ENCODE data around the gene FBXO48. TPM values are rescaled to one million over a fixed set of nuclear protein-coding genes. Genes with fewer than 3 reads are reported as not detected.
A peak's percentile ranks its signal among the peaks of the same experiment; 100 is the strongest.
"Not testable (repeated sequence)": the region's sequence is repeated elsewhere in the genome, so short reads cannot be mapped to it uniquely, and the experiment has no call there.

Gene FBXO48, protein sequence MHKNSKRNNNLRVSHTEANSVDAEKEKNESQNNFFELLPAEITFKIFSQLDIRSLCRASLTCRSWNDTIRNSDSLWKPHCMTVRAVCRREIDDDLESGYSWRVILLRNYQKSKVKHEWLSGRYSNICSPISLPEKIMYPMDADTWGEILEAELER
- 0.83 and 1.0 TPM in 2 replicates for total RNA-seq
- polyA plus RNA-seq (2012), result 0.40 TPM

DNA sequence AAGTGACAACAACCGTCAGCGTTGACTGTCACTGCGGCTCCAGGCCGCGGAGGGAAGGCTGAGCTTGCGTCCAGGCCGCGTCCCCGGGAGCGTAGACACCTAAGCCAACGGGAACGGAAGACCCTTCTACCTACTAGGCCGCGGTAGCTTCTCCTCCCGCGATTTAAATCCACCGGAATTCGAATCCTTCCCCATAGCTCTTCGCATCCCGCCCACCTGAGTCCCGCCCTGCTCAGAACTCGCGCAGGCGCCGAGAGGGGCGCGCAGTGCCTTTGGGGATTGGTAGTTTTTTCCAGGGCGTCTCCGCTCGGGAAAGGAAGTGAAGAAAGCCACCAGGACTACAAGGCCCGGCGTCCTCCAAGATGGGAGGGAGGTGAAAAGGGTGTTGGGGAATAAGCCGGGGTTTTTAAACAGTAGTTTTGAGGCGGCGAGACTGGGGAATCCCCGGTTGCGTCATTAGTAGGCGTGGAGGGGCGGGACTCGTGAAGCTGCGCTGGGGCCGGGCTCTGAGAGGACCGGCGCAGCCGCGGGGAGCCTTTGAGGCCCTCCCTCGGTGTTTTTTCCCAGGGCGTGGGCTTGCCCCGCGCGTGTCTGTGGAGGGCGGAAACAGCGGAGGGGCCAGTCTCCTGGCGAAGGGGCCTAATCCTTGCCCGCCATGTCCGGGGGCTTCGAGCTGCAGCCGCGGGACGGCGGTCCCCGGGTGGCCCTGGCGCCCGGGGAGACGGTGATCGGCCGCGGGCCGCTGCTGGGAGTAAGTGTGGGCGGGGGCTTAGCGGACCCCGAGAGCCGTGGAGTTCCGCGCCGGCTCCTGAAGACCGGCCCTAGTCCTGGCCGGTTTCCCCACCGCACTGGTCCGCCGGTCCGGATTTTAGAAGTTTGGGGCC, at the start of gene FBXO48, which contains the start of gene APLF:
TSS of gene FBXO48 (minus strand) at position 218 of the 884 bp plus-strand sequence. CDS start 2,149 bp downstream, outside the sequence.
TSS of gene APLF (plus strand) at position 509 of the 884 bp plus-strand sequence. CDS start at position 656, 147 bp downstream.
- DNase-seq (ENCODE audit: low read depth), result peak; percentile 100

DNA sequence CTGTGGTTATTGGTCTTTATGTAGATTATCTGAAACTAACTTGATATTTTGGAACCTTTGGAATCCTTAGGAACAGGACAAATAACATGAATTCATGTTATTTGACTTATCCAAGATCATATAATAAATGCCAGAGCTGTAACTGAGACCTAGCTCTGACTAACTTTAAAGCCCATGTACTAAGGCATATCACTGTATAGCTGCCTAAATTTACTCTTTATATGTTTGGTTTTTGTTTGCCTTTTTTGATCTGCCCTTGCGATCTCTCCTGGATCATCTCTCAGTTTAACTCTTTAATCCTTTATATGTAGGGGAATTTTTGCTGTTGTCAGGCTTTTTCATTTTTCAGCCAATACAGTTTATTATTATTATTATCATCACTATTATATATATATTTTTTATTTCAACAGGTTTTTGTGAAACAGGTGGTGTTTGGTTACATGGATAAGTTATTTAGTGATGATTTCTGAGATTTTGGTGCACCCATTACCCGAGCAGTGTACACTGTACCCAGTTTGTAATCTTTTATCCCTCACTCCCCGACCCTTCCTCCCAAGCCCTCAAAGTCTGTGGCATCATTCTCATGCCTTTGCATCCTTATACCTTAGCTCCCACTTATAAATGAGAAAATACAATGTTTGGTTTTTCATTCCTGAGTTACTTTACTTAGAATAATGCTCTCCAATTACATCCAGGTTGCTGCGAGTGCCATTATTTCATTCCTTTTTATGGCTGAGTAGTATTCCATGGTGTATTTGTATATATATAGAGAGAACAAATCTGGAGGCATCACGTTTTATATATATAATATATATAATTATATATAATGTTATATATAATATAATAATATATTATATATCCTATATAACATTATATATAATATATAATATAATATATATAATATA, 49.2 kb upstream of the FBXO48 start:
- no peak for DNase-seq (ENCODE audit: low read depth)

DNA sequence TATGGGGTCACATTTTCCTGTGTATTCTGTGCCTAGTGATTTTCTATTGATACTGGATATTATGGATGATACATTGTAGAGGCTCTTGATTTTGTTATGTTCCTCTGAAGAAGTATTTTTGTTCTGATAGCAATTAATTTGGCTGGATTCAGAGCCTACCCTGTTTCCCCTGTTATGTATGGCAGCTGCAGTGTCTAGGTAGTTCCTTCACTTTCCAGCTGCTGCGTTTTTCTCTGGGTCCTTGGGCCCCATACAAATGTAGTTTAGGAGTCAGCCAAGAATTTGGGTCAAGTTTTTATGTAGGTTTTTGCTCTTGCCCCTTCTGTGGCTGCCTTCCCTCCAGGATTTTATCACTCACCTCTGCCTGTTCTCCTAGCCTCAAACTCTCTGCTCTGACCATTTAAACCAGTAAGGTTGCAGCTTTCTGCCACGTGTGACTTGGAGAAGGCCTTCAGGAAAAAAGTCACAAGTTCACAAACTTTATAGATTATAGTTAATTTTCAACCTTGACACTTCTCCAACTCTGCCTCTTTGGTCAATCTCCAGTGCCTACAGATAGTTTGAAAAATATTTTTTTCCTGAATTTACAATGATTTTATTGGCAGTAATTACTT, 47.3 kb upstream of the FBXO48 start:
- DNase-seq (ENCODE audit: low read depth), result no peak

DNA sequence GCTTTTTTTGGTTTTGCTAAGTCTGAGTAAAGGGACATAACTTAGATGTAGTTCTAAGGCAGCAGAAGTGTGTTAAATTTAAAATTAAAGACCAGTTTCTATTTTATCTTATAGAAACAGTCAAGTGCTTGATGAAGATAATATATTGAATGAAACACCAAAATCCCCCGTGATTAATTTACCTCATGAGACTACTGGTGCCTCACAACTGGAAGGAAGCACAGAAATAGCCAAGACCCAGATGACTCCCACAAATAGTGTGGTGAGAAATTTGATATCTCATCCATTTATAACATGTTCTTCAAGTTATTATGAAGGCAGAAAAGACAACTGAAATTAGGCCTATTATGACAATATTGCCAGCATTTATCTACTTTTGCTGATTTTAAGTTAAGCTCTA, 45.9 kb upstream of the FBXO48 start:
- peak; percentile 43 for DNase-seq (ENCODE audit: low read depth)

DNA sequence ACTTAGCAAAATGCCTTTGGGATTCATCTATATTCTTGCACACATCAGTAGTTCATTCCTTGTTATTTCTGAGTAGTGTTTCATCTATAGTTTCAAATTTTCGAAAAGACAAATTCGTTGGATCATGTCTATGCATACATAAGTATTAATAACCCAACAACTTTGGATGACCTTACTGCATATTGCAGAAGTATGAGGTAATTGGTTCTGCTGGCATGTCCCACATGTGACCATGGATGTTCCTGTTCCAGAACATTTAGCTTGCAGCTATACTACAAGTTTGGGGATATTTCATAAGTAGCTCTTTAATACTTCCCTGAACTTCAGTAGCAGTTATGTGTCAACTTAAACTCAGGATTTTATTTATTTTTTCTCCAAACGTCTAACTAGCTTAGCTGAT, 45.2 kb upstream of the FBXO48 start:
- no peak for DNase-seq (ENCODE audit: low read depth)

DNA sequence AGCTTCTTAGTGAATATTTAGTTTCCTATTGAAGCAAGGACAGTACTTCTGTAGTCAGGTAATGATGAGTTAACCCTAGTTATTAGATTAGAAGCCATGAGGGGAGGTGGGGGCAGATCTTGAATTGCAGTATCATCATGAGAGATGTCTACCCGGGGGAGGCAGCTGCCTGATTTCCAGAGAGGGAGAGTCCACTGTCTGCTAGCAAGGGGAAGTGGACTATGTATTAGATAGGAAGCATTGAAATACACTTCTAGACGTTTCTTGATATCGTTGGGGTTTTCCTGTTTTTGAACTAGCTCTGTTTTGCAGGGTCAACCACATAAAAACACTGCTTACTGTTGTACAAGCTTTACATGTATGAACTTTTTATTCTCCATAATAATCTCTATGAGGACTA, 39.1 kb upstream of the FBXO48 start:
- DNase-seq (ENCODE audit: low read depth), result no peak

DNA sequence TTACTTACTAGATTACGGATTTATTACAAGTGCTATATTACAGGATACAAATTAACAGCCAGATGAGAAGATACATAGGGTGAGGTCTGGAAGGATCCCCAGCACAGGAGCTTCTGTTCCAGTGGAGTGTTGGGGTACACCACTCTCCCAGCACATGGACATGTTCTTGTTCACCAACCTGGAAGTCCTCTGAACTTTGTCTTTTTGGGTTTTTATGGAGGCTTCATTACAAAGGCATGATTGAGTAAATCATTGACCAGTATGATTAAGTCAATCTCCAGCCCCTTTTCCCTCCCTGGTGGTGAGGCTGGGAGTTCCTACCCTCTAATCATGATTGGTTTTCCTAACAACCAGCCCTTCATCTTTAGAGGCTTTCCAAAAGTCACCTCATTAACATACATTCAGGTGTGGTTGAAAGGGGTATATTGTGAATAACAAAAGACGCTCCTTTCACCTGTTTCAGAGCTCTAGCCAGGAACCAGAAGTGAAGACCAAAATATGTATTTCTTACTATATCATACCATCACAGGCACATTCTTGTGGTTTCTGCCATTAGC, 38.6 kb upstream of the FBXO48 start:
- DNase-seq (ENCODE audit: low read depth), result no peak

DNA sequence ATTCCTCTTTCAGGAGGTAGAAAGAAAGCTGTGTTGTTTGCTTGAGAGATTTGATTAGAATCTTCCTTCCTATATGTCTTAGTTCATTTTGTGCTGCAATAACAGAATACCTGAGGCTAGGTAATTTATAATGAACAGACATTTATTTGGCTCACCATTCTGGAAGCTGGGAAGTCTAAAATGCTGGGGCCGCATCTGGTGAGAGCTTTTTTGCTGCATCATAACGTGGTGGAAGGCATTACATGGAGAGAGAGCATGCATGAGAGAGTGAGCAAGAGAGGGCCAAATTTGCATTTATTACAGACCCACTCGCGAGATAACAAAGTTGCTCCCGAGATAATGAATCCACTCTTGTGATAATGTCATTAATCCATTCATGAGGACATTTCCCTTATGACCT, 34.7 kb upstream of the FBXO48 start:
- no peak for DNase-seq (ENCODE audit: low read depth)

DNA sequence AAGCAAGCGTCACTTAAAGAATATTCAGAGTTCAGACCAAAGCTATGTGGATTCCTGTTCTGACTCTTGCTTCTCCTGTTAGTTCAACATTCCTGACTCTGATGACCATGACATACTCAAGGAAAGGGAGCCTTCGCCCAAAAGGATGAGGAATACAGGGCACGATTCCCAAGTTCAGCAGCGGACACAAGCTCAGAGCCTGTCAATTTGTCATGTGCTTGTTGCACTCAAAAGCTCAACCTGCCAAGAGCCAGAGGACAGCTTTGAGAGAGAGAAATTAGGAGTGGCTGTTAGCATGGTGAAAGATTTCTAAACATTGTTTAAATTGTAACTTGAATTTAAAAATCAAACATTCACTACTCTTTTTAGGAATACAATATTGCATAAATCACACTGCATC, 33.6 kb upstream of the FBXO48 start:
- DNase-seq (ENCODE audit: low read depth), result no peak

DNA sequence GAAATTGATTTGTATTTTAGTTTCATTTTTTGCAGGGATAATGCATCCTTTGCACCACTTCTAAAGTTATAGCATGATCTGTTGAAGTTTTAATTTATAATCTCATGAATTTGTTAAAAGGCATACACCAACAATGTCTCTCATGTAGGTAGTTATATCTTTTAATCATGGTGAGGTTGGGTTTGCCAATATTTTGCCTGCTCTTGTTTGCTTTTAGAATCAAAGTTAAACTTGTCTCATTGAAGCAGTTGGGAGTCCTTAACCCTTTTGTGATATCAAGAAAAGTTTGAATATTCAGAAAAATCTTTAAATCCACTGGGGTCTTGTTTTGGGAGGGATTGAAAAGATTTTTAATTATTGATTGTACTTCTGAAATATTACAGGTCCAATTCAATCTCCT, 32.0 kb upstream of the FBXO48 start:
- DNase-seq (ENCODE audit: low read depth), result no peak

DNA sequence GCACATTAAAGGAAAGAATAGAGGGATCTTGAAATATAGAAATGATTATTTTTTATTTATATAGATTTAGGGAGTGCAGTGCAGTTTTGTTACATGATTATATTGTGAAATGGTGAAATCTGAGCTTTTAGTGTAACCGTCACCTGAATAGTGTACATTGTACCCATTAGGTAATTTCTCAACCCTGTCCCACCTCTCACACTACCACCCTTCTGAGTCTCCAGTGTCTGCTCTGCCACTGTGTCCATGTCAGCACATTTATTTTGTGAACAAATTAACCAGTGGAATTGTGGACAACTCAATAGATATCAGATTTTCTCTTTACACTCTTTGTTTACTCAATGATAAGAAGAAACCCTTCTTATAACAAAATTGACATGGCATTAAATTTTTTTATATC, 24.5 kb upstream of the FBXO48 start:
- no peak for DNase-seq (ENCODE audit: low read depth)

DNA sequence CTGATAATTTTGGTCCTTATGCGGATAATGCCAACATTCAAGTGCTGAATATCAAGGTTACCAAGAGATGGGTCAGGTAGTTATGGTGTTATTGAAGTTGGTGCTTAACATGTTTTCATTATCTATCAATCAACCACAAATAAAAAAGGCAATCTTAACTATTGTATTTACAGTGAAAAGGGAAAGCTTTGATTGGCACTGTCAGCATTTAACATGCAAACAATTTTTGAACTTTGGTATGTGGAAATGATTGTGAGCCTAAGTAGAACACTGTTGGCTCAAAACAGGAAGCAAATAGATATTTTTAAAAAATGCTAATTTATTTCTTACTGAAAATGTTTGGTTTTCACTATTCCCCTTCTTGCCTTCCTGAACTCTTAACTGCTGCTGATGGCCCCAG, 22.2 kb upstream of the FBXO48 start:
- no peak for DNase-seq (ENCODE audit: low read depth)

DNA sequence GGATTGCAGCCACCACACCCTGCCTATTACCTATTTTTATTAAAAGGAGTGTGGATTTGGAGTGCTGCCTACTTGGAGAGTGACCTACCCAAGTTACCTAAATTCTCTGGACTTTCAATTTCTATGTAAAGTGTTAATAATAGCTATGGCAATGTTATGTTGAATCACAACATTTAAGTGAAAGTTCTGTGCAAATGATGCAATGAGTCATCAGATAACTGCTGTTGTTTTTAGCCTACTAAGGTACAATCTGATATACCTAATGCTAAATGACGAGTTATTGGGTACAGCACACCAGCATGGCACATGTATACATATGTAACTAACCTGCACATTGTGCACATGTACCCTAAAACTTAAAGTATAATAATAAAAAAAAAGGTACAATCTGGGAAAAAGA, 21.5 kb upstream of the FBXO48 start:
- DNase-seq (ENCODE audit: low read depth), result not testable (repeated sequence)

DNA sequence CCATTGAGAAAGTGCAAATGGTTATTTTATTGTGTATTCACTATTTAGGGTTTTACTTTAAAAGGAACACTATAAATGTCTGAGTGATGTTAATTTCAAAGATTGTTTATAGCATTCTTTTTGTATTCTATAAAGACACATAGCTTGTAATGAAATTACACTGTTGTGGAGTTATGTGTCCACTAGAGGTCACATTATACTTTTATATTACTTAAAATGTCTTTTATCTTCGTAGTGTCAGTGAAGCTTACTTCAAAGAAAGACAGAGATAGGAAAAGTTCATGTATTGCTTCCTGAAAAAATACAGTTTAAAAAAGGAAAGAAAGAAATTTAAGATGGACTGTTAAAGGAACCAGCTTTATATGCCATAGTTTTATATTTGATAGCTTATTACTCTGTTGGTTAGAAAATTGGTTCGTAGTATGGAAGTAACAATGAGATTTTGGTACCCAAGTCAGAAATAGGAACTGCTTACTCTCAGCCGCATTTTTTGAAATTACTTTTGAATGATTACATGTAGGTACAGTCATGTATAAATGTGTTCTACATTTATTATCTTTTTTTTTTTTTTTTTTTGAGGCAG, 20.8 kb upstream of the FBXO48 start:
- DNase-seq (ENCODE audit: low read depth), result peak; percentile 42

DNA sequence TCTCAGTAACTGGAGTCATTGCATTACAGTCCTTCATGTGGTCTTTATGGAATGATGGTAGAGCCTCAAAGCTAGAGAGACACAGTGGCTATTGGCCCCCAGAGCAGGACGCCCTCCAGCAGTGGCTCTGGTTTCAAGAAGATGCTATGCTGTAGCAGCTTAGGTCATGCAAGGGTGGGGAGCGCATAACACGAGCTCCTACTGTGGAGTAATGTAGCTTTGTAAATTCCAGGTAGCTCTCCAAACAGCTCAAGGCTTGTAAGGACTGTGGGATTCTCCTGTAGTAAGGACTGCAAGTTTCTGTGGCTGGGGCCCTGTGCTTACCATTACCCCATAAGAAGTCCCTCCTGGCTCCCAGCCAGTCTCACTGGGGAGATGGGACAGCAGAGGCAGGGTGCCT, 15.9 kb upstream of the FBXO48 start:
- no peak for DNase-seq (ENCODE audit: low read depth)

DNA sequence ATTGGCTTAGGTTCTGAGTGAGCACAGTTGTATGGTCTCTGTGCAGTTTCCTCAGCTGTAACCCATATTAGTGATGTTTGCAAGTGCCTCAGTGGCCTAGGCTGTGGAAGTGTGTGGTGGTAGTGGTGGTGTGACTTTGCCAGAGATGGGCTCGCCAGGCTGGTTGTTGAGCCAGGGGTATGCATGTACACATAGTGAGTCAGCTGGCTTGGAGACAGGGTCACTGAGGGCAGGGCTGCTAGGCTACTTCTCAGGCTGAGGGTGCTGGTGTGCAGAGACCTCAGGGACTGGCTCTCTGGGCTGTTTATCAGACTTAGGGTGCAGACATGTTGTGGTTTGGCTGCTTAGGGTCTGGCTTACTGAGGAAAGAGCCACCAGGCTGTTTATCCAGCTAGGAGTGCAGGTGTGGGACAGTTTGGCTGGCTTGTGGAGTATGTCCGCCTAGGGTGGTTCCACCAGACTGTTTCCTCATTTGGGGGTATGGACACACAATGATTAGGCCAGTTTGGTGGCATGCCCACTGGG, 15.3 kb upstream of the FBXO48 start:
- DNase-seq (ENCODE audit: low read depth), result peak; percentile 15

DNA sequence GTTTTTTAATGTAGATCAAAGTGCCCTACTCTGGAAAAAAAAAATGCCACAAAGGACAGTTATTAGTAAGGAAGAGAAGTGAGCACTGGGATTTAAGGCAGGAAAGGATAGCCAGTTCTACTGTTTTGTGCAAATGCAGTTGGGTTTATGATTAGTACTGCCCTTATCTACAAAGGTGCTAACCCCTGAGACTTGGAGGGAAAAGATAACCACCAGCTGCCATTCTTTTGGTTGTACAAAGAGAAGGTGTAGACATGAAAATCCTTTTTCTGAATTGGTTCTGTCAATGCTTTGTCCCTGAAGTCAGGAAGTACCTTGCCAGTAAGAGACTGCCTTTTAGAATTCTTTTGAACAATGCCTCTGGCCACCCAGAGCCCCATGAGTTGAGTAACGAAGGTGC, 11.6 kb upstream of the FBXO48 start:
- DNase-seq (ENCODE audit: low read depth), result no peak

DNA sequence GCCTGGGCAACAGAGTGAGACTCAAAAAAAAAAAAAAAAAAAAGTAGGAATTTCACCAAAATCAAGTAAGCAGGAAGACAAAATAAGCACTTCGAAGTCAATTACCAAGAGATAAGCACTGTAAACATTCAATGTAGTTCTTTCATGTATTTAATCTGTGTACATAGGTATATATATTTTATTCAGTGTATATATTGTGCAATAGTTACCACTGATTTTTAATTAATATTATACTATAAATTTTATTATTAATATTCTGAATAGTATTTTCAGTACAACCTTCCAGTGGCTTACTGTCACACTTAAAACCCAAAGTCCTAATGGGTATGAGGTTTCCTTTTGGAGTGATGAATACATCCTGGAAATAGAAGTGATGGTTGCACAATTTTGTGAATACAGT, 9.4 kb upstream of the FBXO48 start:
- DNase-seq (ENCODE audit: low read depth), result no peak

DNA sequence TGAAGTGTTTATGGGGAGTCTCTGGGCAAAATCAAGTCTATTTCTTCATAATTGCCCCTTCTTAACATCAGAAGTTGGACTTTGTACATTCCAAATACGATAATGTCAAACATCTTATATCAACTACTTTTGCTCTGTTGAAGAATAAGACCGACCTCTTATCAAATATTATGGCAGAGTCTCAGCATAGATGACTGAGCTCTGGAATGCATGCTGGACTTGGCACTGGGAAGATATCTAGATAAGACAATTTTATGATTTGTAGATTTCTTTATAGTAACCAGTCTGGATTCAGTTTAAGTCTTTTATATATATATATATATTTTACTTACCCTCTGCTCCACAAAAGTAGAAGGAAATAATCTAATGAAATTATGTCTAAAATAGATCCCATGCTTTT, 8.5 kb upstream of the FBXO48 start:
- no peak for DNase-seq (ENCODE audit: low read depth)

DNA sequence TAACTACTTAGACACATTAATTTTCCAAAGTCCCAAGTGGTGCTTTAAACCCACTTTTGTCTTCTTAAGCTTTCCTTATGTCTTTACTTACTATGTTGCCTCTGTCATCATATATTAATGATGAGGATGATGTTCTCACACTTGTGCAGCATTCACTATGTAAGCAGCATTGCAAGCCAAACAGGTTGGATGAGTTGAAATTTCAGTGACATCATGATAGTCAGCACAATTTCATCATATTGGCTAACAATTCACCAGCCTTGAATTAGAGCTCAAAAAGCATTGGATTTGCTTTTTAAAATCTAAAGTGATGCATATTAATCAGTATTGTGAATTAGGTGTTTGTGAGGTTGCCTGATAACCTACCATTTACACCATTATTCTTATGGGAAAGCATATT, 8.0 kb upstream of the FBXO48 start:
- DNase-seq (ENCODE audit: low read depth), result no peak
